ENCODE results near the gene CTCFL. TPM values are rescaled to one million over a fixed set of nuclear protein-coding genes. Genes with fewer than 3 reads are reported as not detected.
"Not testable (repeated sequence)": the region's sequence is repeated elsewhere in the genome, so short reads cannot be mapped to it uniquely, and the experiment has no call there.

Gene CTCFL
- total RNA-seq, 2 donors from 2014 or later = not detected

DNA sequence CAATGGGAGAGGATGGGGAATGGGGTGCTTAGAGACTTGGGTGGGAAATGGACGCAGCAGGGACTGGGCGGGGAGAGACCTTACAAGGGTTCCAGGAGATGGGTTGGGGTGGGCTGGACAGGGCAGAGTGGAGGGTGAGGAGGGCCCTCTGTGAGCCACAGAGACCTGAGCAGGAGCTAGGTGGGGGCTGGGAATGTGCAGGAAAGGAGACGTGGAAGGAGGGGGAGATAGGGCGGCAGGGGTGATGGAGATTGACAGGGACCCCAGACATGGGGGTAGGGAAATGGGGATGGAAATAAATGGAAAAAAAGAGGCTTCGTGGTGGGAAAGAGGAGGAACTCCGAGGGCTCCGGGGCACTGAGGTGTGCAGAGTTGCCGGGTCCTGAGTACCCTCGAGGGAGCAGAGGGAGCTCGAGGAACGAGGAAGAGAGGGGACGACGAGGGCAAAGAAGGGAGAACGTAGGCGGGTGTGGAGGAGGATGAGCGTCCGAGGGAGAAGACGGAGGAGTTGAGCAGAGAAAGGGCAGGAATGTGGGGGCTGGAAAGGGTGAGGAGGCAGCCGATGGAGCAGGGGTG is 2.0 kb upstream of the CTCFL start:
- DNase-seq (ENCODE audit: low spot score in 2 of 2) (no peak), ATAC-seq (no peak)
- H3K27ac Mint-ChIP-seq = no peak overlapping the region
- no peaks in the 10 kb centered on the region for H3K36me3 Mint-ChIP-seq
- no peaks in the 10 kb centered on the region for H3K9me3 Mint-ChIP-seq

DNA sequence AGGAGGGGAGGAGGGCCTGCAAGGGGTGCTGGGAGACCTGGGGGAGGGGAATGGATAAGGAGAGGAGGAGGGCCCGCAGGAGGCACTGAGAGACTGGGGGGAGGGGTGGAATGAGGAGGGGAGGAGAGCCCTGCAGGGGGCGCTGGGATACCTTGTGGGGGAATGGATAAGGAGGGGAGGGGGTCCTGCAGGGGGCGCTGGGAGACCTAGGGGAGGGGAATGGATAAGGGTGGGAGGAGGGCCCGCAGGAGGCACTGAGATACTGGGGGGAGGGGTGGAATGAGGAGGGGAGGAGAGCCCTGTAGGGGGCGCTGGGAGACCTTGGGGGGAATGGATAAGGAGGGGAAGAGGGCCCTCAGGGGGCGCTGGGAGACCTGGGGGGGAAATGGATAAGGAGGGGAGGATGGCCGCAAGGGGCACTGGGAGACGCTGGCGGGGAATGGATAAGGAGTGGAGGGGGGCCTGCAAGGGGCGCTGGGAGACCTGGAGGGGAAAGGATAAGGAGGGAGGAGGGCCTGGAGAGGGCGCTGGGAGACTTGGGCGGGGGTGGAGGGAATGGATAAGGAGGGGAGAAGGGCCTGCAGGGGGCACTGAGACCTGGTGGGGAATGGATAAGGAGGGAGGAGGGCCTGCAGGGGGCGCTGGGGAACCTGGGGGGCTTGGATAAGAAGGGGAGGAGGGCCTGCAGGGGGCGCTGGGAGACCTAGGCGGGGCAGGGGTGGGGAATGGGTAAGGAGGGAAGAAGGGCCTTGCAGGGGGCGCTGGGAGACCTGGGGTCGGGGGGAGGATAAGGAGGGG is 1.3 kb upstream of the CTCFL start:
- Mint-ChIP-seq H3K9me3 (no peaks in the 10 kb centered on the region), H3K27ac (no peak overlapping the region), H3K36me3 (no peaks in the 10 kb centered on the region)
- peak in 1 of 2 donors; percentile 36 for DNase-seq (ENCODE audit: low spot score in 2 of 2)
- ATAC-seq = no peak

DNA sequence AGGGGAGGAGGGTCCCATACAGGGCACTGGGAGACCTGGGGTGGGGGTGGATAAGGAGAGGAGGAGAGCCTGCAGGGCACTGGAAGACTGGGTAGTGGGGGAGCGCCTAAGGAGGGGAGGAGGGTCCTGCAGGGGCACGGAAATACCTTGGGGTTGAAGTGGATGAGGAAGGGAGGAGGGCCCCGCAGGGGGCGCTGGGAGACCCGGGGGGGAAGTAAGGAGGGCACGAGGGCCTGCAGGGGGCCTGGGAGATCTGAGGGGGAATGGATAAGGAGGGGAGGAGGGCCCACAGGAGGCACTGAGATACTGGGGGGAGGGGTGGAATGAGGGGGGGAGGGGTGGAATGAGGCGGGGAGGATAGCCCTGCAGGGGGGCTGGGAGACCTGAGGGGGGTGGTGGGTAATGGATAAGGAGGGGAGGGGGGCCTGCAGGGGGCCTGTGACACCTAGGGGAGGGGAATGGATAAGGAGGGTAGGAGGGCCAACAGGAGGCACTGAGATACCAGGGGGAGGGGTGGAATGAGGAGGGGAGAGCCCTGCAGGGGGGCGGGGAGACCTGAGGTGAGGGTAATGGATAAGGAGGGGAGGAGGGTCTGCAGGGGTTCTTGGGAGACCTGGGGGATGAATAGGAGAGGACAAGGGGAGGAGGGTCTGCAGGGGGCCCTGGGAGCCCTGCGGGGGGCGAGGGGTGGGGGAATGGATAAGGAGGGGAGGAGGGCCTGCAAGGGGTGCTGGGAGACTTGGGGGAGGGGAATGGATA is 567 bp upstream of the CTCFL start:
- DNase-seq (ENCODE audit: low spot score in 2 of 2) (no peak), ATAC-seq (no peak)
- H3K36me3 Mint-ChIP-seq = no peaks in the 10 kb centered on the region
- H3K27ac Mint-ChIP-seq = no peak overlapping the region
- no peaks in the 10 kb centered on the region for H3K9me3 Mint-ChIP-seq

DNA sequence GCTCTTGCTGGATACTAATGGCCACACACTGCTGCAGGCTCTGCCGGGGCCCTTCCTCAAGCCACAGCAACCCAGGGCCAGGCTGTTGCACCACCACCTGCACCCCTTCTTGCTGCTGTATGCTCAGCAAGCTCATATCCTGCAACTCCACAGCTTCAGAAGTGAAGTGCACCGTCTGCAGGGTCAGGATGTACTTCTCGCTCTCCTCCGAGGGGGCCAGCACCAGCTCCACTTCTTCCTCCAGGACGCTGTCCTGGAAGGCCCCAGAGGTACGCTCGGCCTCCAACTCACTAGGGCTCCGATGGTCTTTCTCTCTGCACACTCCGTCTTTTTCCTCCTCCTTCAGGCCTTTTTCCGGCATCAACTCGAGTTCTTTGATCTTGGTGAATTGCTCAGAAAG is 1.2 kb downstream of the CTCFL start:
- H3K36me3 Mint-ChIP-seq = no peaks in the 10 kb centered on the region
- H3K9me3 Mint-ChIP-seq = no peaks in the 10 kb centered on the region
- no peak overlapping the region for H3K27ac Mint-ChIP-seq
- no peak for DNase-seq (ENCODE audit: low spot score in 2 of 2)
- ATAC-seq = no peak

DNA sequence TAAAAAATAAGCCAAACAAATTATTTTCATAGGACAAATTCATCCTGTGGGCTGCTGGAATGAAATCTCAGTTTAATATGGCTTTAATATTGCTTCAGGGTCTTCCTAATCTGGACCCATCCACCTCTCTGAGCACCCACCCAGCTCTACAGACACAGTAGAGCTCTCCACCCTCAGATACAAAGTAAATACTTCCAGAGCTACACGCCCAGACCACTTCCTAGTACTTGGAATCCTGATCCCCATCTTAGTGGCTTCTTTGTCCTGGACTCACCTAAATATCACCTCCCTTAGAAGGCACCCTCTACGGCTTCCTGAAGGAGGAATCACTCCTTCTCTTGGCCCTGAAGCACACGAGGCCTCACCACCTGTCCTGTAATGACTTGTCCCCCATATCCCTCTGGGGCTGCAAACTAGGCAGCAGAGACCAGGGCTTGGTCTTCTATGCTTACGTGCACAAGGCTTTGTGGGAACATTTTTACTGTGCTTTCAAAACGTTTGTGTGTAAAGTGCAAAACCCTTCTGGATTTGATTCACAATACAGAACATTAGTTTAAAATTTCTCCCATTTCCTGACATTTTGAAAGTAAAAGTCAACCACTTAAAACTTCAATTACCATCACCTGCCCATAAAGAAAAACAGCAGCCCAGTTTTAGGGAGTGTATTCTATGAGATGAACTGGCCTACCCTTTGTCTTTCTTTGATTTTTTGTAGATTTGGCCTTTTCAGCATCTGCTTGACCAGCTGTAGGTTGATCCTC is 2.4 kb downstream of the CTCFL start:
- H3K36me3 Mint-ChIP-seq = no peaks in the 10 kb centered on the region
- ATAC-seq = peak; percentile 48 to 98
- peak overlapping the region in 1 of 2 donors; percentile 92 for H3K27ac Mint-ChIP-seq
- no peaks in the 10 kb centered on the region for H3K9me3 Mint-ChIP-seq
- no peak for DNase-seq (ENCODE audit: low spot score in 2 of 2)

DNA sequence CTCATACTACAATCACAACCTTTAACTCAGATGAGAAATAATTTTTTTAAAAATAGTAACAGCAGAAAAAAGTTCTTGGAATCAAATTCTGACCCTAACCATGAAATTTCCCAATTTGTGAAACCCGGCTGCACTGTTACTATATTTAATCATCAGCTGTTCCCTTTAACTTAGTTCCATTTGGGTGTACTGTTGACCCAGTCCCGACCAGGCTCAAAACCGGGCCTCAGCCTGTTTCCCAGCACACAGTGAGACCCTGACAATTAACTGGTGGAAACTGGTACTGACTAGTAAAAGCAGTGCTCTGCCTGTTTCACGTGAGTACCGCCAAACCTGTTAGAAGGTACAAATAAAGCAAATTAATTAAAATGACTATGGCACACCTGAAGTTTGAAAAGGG is 7.0 kb downstream of the CTCFL start:
- no peaks in the 10 kb centered on the region for H3K9me3 Mint-ChIP-seq

DNA sequence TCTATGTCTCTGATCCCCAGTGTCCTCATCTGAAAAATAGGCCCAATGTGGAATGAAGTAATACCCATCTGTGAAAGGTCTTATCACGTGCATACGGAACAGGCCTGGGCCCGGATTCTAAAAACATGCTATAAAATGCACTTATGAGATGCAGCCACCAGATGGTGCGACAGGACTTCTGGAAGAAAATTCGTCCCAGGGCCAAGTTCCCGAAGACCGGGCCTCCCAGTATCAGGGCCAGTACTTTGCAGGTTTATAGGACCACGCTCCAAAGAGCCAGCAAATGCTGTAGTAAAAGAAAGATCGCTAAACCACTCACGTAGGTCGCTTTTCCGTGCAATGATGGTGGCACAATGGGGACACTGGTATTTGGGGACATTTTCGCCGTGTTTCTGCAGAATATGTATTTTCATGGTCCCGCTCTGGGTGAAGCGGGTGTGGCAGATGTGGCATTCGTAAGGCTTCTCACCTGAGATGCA is 10.6 kb downstream of the CTCFL start:
- DNase-seq (ENCODE audit: low spot score in 2 of 2) (peak in 1 of 2 donors; percentile 41), ATAC-seq (peak in 1 of 2 donors; percentile 26)

More for the DNA sequence above, 7.0 kb downstream of the CTCFL start:
- no peak for DNase-seq (ENCODE audit: low spot score in 2 of 2)
- H3K36me3 Mint-ChIP-seq = no peaks in the 10 kb centered on the region
- no peak overlapping the region for H3K27ac Mint-ChIP-seq
- ATAC-seq = no peak

DNA sequence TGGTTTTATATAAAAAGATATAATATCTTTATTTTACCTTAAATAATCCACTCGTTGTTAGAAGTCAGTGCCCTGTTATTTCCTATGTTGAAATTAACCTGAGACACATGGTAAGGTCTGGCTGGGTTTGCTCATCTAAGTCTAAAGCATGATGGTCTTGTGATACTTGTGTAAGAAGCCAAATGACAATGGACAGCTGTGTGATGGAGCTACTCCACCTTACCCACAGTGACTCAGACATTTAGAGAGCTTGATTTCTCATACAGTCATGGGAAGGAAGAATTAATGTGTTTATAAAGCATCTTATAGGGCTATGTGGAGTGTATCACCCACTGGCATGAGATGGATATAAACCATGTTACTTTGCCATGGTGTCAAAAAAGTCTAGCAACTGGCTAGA is 11.7 kb downstream of the CTCFL start:
- Mint-ChIP-seq H3K9me3 (no peaks in the 10 kb centered on the region), H3K36me3 (no peaks in the 10 kb centered on the region), H3K27ac (no peak overlapping the region)
- DNase-seq (ENCODE audit: low spot score in 2 of 2) = no peak
- ATAC-seq = no peak

More for the DNA sequence above, 10.6 kb downstream of the CTCFL start:
- H3K9me3 Mint-ChIP-seq = no peaks in the 10 kb centered on the region
- no peak overlapping the region for H3K27ac Mint-ChIP-seq
- H3K36me3 Mint-ChIP-seq = no peaks in the 10 kb centered on the region

DNA sequence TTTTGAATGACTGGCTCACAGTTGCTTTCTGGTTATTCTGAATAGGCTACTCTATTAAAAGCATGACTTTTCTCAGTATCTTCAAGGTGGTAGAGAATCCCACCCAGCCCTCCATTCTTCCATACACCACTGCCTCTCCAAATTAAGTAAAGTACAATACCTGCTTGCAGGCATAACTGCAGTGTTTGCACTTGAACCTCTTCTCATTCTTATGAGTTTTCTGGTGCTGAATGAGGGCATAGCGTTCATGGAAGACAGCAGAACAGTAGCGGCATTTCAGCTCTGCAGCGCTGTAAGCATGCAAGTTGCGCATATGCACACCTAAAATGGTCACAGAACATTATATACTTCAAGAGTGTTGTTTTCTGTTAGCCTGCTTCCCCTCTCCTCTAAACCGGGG is 12.5 kb downstream of the CTCFL start:
- ATAC-seq (no peak), DNase-seq (ENCODE audit: low spot score in 2 of 2) (no peak)
- Mint-ChIP-seq H3K36me3 (no peaks in the 10 kb centered on the region), H3K27ac (no peak overlapping the region), H3K9me3 (no peaks in the 10 kb centered on the region)

DNA sequence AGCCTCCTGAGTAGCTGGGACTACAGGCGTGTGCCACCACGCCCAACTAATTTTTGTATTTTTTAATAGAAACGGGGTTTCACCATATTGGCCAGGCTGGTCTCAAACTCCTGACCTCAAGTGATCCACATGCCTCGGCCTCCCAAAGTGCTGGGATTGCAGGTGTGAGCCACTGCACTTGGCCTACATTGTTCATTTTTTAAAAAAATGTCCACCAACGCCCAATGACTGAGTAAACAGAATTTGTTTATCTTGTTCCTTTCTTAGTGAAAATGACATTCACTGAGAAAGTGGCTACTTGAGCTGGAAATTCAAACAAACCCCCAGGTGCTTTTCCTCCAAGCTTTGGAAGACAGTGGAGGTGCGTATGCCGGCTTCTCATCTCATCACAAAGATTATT is 13.2 kb downstream of the CTCFL start:
- ATAC-seq; H3K27ac Mint-ChIP-seq; H3K36me3 Mint-ChIP-seq; H3K9me3 Mint-ChIP-seq; DNase-seq (ENCODE audit: low spot score in 2 of 2): not testable (repeated sequence)

DNA sequence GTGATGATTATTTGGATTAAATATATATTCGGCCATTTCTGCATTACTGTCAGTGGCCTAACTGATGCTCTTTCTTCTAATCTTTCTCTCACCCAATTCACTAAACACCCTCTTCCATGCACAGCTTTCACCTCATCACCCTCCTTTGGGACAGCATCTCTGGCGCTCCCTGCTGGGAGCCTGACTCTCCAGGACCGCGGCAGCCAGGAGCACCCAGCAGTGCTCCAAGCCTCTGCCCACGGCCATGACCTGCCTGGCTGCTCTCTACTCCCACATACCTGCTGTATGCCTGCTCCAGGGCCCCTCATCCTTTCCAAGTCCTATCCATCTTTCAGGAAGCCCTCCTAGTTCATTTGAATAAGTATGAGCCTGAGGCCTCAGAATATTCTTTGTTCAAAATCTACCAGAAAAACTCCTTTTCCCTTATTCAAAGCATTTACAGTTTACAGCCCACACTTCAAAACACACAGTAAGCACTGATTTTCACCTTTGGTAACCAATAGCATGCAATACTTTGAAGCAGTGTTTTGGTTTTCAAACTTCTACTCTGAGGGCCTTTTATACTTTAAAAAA is 15.2 kb downstream of the CTCFL start:
- no peaks in the 10 kb centered on the region for H3K36me3 Mint-ChIP-seq
- ATAC-seq (peak in 1 of 2 donors; percentile 33), DNase-seq (ENCODE audit: low spot score in 2 of 2) (peak in 1 of 2 donors; percentile 25)
- H3K9me3 Mint-ChIP-seq = no peaks in the 10 kb centered on the region
- no peak overlapping the region for H3K27ac Mint-ChIP-seq

DNA sequence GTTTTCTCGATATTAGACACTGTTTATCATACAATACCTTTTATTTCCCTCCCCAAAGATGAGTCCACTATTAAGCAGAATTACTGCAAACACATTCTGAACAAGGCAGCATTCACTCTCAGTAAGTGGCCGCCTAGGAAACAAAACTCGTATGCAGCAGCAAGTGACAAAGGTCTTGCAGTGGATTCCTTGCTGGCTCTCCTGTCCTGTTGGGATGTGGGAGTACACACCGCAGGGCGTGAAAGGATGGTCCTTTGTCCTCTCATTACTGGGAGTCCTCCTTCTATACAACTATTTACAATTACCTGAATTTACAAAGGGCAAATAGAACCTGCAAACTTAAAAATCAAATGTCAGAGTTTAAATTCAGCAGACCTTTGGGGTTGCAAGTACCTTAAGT is 16.1 kb downstream of the CTCFL start:
- no peak for ATAC-seq
- no peak for DNase-seq (ENCODE audit: low spot score in 2 of 2)
- Mint-ChIP-seq H3K9me3 (no peaks in the 10 kb centered on the region), H3K27ac (no peak overlapping the region), H3K36me3 (no peaks in the 10 kb centered on the region)

DNA sequence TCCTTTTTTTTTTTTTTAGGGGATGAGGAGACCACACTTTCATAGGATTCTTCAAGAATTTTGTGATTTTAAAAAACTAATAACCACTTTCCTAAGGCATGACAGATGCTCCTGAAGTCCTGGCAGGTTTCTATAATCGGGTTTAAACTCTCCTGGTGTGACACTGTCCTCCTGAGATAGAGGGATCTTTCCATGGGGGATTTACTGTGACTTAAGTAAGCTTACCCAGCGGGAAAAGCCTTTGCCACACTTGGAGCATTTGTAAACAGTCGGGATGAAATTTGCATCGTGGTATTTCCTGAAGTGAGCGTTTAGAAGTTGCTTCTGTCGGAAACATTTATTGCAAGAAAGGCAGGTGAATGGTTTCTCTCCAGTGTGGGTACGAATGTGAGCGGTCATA is 16.6 kb downstream of the CTCFL start:
- DNase-seq (ENCODE audit: low spot score in 2 of 2) (no peak), ATAC-seq (no peak)
- Mint-ChIP-seq H3K9me3 (no peaks in the 10 kb centered on the region), H3K36me3 (no peaks in the 10 kb centered on the region), H3K27ac (no peak overlapping the region)

DNA sequence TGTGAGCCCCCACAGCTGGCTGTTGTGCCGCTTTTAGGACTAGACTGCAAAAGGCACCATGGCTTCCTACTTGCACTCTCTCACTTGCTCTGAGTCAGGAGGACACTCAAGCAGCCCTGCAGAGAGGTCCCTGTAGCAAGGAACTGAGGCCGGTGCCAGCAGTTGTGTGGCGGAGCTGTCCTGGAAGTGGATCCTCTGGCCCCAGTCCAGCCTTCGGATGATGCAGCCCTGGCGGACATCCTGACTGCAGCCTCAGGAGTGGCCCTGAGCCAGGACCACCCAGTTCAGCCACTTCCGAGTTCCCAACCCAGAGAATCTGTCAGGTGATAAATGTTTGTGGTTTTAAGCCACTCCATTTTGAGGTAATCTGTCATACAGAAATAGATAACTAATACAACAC is 17.5 kb downstream of the CTCFL start:
- no peak overlapping the region for H3K27ac Mint-ChIP-seq
- ATAC-seq = no peak

DNA sequence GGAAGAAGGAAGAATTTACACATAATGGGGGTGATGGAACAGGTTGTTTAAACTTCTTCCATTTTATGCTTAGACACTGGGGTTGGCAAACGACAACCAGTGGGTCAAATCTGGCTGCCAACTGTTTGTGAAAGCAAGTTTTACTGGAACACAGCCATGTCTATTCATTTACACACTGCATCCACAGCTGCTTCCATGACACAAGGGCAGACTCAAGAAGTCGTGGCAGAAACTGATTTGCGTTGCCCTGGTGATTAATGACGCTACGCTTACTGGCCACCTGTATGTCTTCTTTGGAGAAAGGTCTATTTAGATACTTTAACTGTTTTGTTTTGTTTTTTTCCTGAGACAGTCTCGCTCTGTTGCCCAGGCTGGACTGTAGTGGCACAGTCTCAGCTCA is 19.0 kb downstream of the CTCFL start:
- ATAC-seq = no peak
- H3K27ac Mint-ChIP-seq = no peak overlapping the region
- H3K36me3 Mint-ChIP-seq = no peaks in the 10 kb centered on the region
- no peak for DNase-seq (ENCODE audit: low spot score in 2 of 2)
- H3K9me3 Mint-ChIP-seq = no peaks in the 10 kb centered on the region

More for the DNA sequence above, 17.5 kb downstream of the CTCFL start:
- Mint-ChIP-seq H3K36me3 (no peaks in the 10 kb centered on the region), H3K9me3 (no peaks in the 10 kb centered on the region)
- DNase-seq (ENCODE audit: low spot score in 2 of 2) = no peak

DNA sequence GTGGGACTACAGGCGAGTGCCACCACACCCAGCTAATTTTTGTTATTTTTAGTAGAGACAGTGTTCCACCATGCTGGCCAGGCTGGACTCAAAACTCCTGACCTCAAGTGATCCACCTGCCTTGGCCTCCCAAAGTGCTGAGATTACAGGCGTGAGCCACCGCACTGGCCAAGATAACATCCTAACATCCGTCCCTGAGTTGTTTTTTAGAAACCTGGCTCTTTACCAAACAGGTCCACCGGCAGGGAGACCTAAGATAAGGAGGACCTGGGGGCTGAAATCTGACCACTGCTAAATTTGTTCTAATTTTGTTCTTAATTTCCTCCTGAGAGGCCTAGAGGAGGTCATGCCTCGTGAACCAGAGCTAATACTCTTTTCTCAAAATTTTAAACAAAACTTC is 20.5 kb downstream of the CTCFL start:
- ATAC-seq (no peak), DNase-seq (ENCODE audit: low spot score in 2 of 2) (no peak)
- H3K27ac Mint-ChIP-seq = no peak overlapping the region
- no peaks in the 10 kb centered on the region for H3K9me3 Mint-ChIP-seq
- no peaks in the 10 kb centered on the region for H3K36me3 Mint-ChIP-seq

Measured in activated naive CD4-positive, alpha-beta T cell treated with anti-CD3 and anti-CD28 coated beads, Interleukin-2, amount 50 U/mL, for 72 hours (primary cell).